Activated CD4-positive, alpha-beta memory T cell treated with anti-CD3 and anti-CD28 coated beads, Interleukin-2, amount 10 ng/mL, durations not matched to agents 7 days and 5 days (primary cell): ENCODE results near the gene MGAT1. TPM values are rescaled to one million over a fixed set of nuclear protein-coding genes. Genes with fewer than 3 reads are reported as not detected.
"Not testable (repeated sequence)": the region's sequence is repeated elsewhere in the genome, so short reads cannot be mapped to it uniquely, and the experiment has no call there.

Source experiments
- CTCF ChIA-PET: fragments of 350-600 bp; sonication (Branson Sonifier 250); formaldehyde crosslinking; loops from one replicate; lab custom pipeline; 2021; ENCODE audit warnings: antibody characterized with exemption, inconsistent platforms; lab: Charles Lee
- POLR2A ChIA-PET: fragments of 350-600 bp; sonication (Branson Sonifier 250); formaldehyde crosslinking; loops from one replicate; lab custom pipeline; 2021; ENCODE audit warnings: antibody characterized with exemption; lab: Charles Lee
- DNase-seq: peaks from one replicate; pipeline ENCODE4 v3.0.0-alpha.2; 2020
- H3K27ac Mint-ChIP-seq: one replicate; pipeline ENCODE4 v1.8.0; 2021; ENCODE audit warnings: mild to moderate bottlenecking, mixed read lengths
- H3K27me3 Mint-ChIP-seq: one replicate; pipeline ENCODE4 v1.8.0; 2021; ENCODE audit warnings: mixed read lengths
- H3K36me3 Mint-ChIP-seq: one replicate; pipeline ENCODE4 v1.8.0; 2021; ENCODE audit warnings: low read depth, mixed read lengths
- H3K4me1 Mint-ChIP-seq: one replicate; pipeline ENCODE4 v1.8.0; 2021; ENCODE audit warnings: mixed read lengths
- H3K4me3 Mint-ChIP-seq: one replicate; pipeline ENCODE4 v1.8.0; 2021; ENCODE audit warnings: mild to moderate bottlenecking, mixed read lengths
- H3K9me3 Mint-ChIP-seq: one replicate; pipeline ENCODE4 v1.8.0; 2021; ENCODE audit warnings: mixed read lengths
- total RNA-seq, 2 experiments: library from RNA; stranded (reverse); gene quantifications; one replicate each; pipeline ENCODE4 v1.2.3, GENCODE V29; 2021

Gene MGAT1
- total RNA-seq, 2 experiments from 2014 or later = 184 to 185 TPM

- ChIA-PET POLR2A (no interaction called here), CTCF (no interaction called here)
- H3K27me3 Mint-ChIP-seq = peaks cover 18% of the 10 kb centered on the region
- peaks cover 6% of the 10 kb centered on the region for H3K9me3 Mint-ChIP-seq
- H3K4me1 Mint-ChIP-seq = no peaks in the 10 kb centered on the region
- DNase-seq = no peak
- H3K36me3 Mint-ChIP-seq = no peaks in the 10 kb centered on the region
- no peak overlapping the region for H3K27ac Mint-ChIP-seq
- no peak overlapping the region for H3K4me3 Mint-ChIP-seq
Measured at GRCh38 chr5:180771839-180772238, 30.8 kb downstream of the MGAT1 start.

- no peak for DNase-seq
- Mint-ChIP-seq H3K4me3 (no peak overlapping the region), H3K36me3 (no peaks in the 10 kb centered on the region), H3K27ac (no peak overlapping the region), H3K4me1 (no peaks in the 10 kb centered on the region), H3K9me3 (peaks cover 6% of the 10 kb centered on the region), H3K27me3 (peaks cover 23% of the 10 kb centered on the region)
- ChIA-PET POLR2A (no interaction called here), CTCF (no interaction called here)
Measured at GRCh38 chr5:180769821-180770220, 32.8 kb downstream of the MGAT1 start.

GRCh38 chr5:180755601-180756000, 47.0 kb downstream of the MGAT1 start:
- ChIA-PET POLR2A (no interaction called here), CTCF (no interaction called here)
- Mint-ChIP-seq H3K27ac (no peak overlapping the region), H3K9me3 (peaks cover 5% of the 10 kb centered on the region), H3K4me3 (no peak overlapping the region), H3K27me3 (peaks cover 15% of the 10 kb centered on the region), H3K36me3 (no peaks in the 10 kb centered on the region), H3K4me1 (no peaks in the 10 kb centered on the region)
- no peak for DNase-seq

- ChIA-PET CTCF (no interaction called here), POLR2A (no interaction called here)
- H3K9me3 Mint-ChIP-seq = no peaks in the 10 kb centered on the region
- no peak overlapping the region for H3K27ac Mint-ChIP-seq
- H3K36me3 Mint-ChIP-seq = no peaks in the 10 kb centered on the region
- H3K4me1 Mint-ChIP-seq = no peaks in the 10 kb centered on the region
- DNase-seq = no peak
- no peak overlapping the region for H3K4me3 Mint-ChIP-seq
- H3K27me3 Mint-ChIP-seq = peaks cover 11% of the 10 kb centered on the region
Measured at GRCh38 chr5:180744253-180744652, 58.4 kb downstream of the MGAT1 start.

GRCh38 chr5:180742727-180743126, 59.9 kb downstream of the MGAT1 start:
- Mint-ChIP-seq H3K9me3 (no peaks in the 10 kb centered on the region), H3K27ac (no peak overlapping the region), H3K4me1 (no peaks in the 10 kb centered on the region), H3K4me3 (no peak overlapping the region), H3K27me3 (peaks cover 12% of the 10 kb centered on the region), H3K36me3 (no peaks in the 10 kb centered on the region)
- CTCF ChIA-PET = no interaction called here
- no peak for DNase-seq
- POLR2A ChIA-PET = no interaction called here

GRCh38 chr5:180740953-180741352, 61.7 kb downstream of the MGAT1 start:
- H3K9me3 Mint-ChIP-seq, H3K27ac Mint-ChIP-seq, H3K36me3 Mint-ChIP-seq, DNase-seq, CTCF ChIA-PET, H3K4me1 Mint-ChIP-seq, POLR2A ChIA-PET, H3K4me3 Mint-ChIP-seq: not testable (repeated sequence)
- peaks cover 10% of the 10 kb centered on the region for H3K27me3 Mint-ChIP-seq

- Mint-ChIP-seq H3K27ac (no peak within 1 kb of the TSS), H3K4me3 (no peak within 1 kb of the TSS), H3K4me1 (no peaks in the 10 kb centered on the region), H3K27me3 (peaks cover 10% of the 10 kb centered on the region), H3K36me3 (no peaks in the 10 kb centered on the region), H3K9me3 (no peaks in the 10 kb centered on the region)
- POLR2A ChIA-PET = no interaction called here
- no peak for DNase-seq
- CTCF ChIA-PET = no interaction called here
Measured at GRCh38 chr5:180739958-180740357, 62.6 kb downstream of the MGAT1 start, which contains the start of gene OR2Y1. Gene OR2Y1, minus strand, starts transcription at chr5:180740058. Its CDS starts 0 bp downstream, at chr5:180740058.

- H3K27me3 Mint-ChIP-seq = peaks cover 12% of the 10 kb centered on the region
Measured at GRCh38 chr5:180739271-180739670, 63.3 kb downstream of the MGAT1 start.

GRCh38 chr5:180736536-180736935, 66.1 kb downstream of the MGAT1 start:
- DNase-seq = no peak
- H3K4me1 Mint-ChIP-seq = no peaks in the 10 kb centered on the region
- H3K9me3 Mint-ChIP-seq = no peaks in the 10 kb centered on the region
- H3K36me3 Mint-ChIP-seq = no peaks in the 10 kb centered on the region
- no peak overlapping the region for H3K27ac Mint-ChIP-seq
- ChIA-PET CTCF (no interaction called here), POLR2A (no interaction called here)
- H3K4me3 Mint-ChIP-seq = no peak overlapping the region
- peaks cover 20% of the 10 kb centered on the region for H3K27me3 Mint-ChIP-seq

More at GRCh38 chr5:180739271-180739670, 63.3 kb downstream of the MGAT1 start:
- Mint-ChIP-seq H3K4me3 (no peak overlapping the region), H3K27ac (no peak overlapping the region), H3K36me3 (no peaks in the 10 kb centered on the region), H3K9me3 (no peaks in the 10 kb centered on the region), H3K4me1 (no peaks in the 10 kb centered on the region)
- ChIA-PET POLR2A (no interaction called here), CTCF (no interaction called here)
- DNase-seq = no peak

Other genes with a start within 250 kb of the MGAT1 start
- gene SCGB3A1, start 211.3 kb downstream of the MGAT1 start, total RNA-seq = not detected
- gene FLT4, start 153.2 kb downstream of the MGAT1 start, total RNA-seq = under 1 TPM; 0.38 to 0.45 TPM
- not detected for gene OR2Y1, start 62.7 kb downstream of the MGAT1 start, total RNA-seq
- 10 to 100 TPM; 19.4 to 20.0 TPM for gene ZFP62, start 58.5 kb upstream of the MGAT1 start, total RNA-seq
- gene BTNL8, start 96.4 kb upstream of the MGAT1 start, total RNA-seq = not detected
- not detected for gene BTNL3, start 186.0 kb upstream of the MGAT1 start, total RNA-seq
- gene BTNL9, start 237.5 kb upstream of the MGAT1 start, total RNA-seq = not detected